Activated gamma-delta T cell treated with Interleukin-2 at 50 U/mL for 16 hours (primary cell): ENCODE results near the gene FICD.
"Not testable (repeated sequence)": the region's sequence is repeated elsewhere in the genome, so short reads cannot be mapped to it uniquely, and the experiment has no call there.

Experiments used
- DNase-seq: peaks from one replicate; pipeline ENCODE4 v3.0.0-alpha.2; 2020

Gene FICD

GRCh38 chr12:108538616-108539195, 23.6 kb downstream of the FICD start:
- no peak for DNase-seq

- no peak for DNase-seq
Measured at GRCh38 chr12:108542320-108542719, 27.2 kb downstream of the FICD start.

DNA sequence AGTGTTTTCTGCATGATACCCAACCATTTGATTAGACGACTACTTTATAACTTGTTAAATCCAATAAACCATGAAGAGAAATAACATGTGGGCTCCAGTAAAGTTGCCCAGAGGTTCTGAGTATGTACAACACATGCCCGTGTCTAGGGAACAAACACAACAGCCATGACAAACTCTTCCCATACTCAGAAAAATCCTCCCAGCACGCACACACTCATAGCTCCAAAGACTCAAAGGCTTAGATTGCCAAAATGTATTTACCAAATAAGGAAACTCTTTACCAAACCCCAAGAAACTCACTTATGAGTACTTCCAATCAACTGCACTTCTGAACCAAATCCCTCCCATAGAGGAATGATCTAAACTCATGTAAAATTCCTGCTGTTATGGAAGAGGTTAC, 28.6 kb downstream of the FICD start:
- DNase-seq, result no peak

DNA sequence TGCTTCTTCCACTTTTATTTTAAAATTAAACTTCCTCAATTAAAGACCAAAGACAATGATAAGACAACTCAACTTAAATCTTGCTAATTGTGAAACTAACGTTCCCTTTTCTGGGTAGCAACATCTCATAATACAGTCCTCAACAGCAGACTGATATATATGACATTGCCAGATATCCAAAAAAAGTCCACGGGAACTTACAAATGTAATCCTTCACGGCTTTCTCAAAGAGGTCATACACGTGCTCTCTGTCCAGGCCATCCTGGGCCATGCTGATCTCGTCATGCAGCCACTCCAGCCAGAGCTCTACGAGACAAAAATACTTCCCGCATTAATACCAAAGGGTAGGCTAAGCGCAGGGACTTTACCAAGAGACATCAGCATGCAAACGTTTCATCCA, 32.6 kb downstream of the FICD start:
- no peak for DNase-seq

- DNase-seq, result no peak
Measured at GRCh38 chr12:108548954-108549521, 34.0 kb downstream of the FICD start.

DNA sequence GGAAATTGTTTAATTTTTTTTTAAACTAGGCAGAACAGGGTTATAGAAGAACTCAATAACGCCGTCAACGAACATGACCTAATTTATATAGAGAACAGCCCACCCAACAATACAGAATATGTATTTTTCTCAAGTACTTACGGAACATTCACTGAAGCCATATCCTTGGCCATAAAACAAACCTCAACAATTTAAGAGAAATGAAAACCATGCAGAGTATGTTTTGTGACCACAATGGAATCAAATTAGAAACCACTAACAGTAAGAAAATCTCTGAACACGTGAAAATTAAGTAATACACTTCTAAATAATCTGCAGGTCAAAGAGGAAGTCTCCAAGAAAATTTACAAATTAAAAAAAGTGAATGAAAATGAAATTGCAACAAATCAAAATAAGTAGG, 36.5 kb downstream of the FICD start:
- no peak for DNase-seq

DNA sequence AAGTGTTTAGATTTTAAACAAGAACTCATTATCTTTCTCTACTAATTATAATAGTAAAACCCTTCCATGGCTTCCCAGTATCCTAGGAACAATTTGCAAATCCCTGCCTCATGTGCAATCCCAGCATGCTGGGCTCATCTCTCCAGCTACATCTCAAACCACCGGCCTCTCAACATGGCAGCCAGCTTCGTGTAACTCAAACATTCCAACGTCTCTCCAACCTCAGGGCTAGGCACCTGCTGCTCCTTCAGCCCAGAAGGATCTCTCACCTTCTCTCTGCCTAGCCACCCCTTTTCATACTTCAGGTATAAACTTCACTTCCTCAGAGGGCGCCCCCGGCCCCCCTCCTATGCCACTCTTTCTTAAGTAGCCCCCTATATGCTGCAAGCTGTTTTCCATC, 38.7 kb downstream of the FICD start:
- no peak for DNase-seq

- DNase-seq, result not testable (repeated sequence)
Measured at GRCh38 chr12:108555383-108555782, 40.3 kb downstream of the FICD start.

GRCh38 chr12:108559007-108559655, 44.1 kb downstream of the FICD start:
- no peak for DNase-seq

DNA sequence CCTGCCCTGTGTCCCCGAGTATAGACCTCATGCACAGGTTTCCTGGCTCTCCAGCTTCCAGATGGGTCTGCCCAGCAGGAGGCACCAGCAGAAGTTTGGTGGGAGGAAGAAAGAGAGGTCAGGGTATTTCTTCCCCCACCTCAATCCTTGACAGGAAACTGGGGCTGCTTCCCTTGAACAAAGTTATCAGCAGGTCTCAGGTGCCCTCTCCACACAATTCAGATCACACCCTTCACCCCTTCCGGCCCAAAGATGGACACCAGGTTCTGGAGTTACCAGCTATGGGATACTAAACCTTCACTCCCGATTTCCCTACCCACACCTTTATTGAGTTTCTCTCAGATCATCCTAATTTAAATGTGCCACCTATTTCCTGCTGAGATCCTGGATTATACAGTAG, 44.7 kb downstream of the FICD start:
- DNase-seq, result no peak

GRCh38 chr12:108560321-108560721, 45.2 kb downstream of the FICD start:
- DNase-seq, result no peak

DNA sequence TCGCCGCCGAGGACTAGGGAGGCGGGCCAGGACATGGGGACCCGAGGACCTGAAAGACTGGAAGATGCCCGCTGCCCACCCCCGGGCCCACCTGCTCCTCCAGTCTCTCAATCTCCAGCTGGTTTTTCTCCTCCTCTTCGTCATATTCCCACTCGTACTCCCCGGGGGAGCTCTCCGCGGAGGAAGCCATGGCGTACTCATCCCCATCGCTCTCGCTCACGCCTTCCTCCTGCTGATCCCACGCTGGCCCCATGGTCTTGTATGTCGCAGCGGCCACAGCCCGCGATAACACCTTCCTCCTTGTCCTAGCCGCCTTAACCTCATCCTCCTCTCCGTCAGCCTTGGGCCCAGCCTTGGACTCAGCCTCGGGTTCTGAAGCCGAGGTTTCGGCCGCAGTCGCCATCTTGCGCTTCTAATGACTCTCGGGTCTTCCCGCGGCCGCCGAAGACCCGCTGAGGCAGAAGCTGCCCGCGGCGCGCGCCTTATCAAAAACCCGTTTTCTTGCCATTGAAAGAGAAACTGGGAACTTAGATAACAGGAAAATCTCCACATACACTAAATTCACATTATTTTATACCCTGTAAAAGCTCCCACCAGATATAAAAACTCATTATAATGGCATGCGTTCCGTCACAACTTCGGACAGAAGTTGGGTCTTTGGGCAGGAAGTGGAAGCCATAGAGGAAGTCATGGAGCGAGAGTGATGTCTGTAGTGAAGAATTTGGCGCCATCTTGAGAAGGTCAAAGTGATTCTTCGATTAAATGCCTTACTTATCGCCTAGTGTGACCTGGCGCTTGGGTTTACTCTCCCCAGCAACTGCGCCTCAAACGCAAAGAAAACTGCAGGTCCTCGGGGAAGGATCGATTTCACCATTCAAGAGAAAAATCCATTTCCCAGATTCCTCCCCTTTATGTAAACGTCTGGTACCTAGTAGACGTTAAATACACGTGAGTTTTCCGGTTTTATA, 46.0 kb downstream of the FICD start, which contains the start of gene SART3:
Gene SART3 (minus strand): TSS at position 422 of the 968 bp plus-strand sequence. CDS start 19 bp downstream, at position 403.
- peak; percentile 75 for DNase-seq

GRCh38 chr12:108561852-108562347, 46.8 kb downstream of the FICD start:
- DNase-seq, result no peak

DNA sequence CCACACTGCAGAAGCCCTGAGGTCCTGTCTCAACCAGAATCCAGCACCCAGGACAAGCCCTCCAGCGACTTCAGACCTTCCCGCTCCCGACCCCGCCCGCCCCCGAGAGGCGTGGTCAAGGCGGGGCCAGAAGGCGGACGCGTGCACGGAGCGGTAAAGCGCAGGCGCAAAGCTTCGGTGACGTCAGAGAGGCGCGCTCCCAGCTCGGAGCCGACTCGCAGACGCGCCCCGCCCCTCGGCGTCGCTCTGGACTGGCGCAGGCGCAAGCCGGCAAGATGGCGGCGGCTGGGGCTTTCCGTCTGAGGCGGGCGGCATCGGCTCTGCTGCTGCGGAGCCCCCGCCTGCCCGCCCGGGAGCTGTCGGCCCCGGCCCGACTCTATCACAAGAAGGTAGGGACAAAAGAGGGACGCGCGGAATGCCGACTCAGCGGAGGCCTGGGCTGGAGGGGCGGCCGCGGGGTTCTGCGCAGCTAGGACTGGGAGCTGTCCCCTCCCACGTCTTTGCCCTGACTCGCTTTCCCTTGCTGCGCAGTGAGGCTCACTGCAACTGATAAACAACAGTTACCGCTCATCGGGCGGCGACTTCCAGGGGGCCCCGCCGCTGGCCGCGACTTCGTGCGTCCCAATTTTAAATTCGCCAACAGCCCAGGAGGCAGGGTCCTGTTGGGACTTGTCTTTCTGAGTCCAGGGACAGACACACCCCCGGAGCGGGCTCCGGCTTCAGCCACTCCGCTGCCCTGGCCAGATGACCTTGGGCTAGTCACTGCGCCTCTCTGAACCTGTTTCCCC, 47.5 kb downstream of the FICD start, which contains the start of gene ISCU:
Gene ISCU (plus strand): TSS at position 249 of the 788 bp plus-strand sequence. CDS start 27 bp downstream, at position 276.
- peak; percentile 99 for DNase-seq

- DNase-seq, result peak; percentile 83
Measured at GRCh38 chr12:108563136-108563803, 48.2 kb downstream of the FICD start.

DNA sequence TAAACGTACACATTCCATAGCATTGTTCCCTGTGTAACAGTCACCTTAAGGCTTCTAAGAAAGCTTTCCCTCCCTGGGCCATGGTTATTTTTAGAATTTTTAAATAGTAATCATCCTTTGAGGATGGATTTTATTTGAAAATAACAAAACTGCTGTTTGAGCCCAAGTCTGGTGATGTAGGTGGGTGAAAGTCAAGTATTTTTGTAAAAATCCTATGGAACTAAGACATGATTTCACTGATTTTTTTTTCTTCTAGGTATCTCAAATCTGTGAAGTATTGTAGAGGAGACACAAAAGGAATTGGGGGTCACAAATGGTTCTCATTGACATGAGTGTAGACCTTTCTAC, 48.7 kb downstream of the FICD start:
- DNase-seq, result no peak

DNA sequence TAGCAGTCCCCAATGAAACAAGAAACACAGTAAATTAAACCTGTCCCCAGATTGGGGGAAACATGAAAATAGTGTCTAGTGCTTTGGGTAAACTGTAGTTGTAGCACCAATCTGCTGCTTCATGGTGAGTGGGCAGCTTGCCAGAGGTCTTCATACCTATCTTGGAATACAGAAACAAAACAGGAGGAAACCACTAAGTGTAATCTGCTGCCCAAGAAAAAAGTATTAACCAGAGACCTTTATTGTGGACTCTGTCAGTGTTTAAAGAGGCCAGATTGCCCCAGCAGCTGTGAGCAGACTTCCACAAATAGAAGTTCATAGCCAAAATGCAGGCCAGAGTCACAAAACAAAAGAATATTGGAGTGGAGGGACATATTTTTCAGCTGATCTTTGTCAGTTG, 49.6 kb downstream of the FICD start:
- no peak for DNase-seq

GRCh38 chr12:108565146-108565545, 50.1 kb downstream of the FICD start:
- DNase-seq, result no peak

DNA sequence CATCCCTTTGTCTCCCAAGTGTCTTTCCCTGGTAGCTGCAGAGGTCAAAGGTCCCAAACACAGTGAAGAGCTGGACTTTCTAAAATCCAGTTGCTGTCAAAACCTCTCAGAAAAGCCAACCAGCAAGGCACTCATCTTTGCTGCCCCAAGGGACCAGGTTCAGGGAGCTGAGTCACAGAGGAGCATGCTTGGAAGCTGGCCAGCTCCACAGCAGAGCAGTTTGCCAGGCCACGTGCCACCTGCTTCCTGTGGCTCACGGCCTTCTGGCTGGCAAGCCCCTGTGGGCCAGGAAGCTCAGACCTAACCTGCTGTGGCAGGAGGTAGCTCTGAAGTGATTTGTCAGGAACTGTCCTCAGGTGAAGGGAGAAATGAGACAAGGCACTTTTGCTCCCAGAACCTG, 50.9 kb downstream of the FICD start:
- peak; percentile 63 for DNase-seq

GRCh38 chr12:108566452-108566851, 51.4 kb downstream of the FICD start:
- no peak for DNase-seq
